Measurements from ENCODE around the gene C1QA. TPM values are rescaled to one million over a fixed set of nuclear protein-coding genes. Genes with fewer than 3 reads are reported as not detected.
"Not testable (repeated sequence)": the region's sequence is repeated elsewhere in the genome, so short reads cannot be mapped to it uniquely, and the experiment has no call there.

The C1QA gene
- total and polyA plus RNA-seq, 2 experiments from 2014 or later = 5.9 to 7.8 TPM

DNA sequence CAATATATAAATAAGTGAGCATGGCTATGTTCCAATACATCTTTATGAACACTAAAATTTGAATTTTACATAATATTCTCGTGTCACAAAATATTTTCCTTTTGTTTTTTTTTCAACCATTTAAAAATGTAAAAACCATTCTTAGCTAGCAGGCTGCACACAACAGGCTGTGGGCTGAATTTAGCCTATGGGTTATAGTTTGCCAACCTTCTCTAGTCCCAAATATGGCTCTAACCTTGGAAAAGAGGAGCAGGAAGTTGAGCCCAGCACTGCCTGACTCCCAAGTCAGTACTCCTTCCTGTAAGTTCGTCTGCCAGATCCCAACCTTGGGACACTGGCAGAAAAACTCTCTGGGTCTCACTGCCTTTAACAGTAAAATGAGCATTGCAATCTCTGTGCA lies 30.0 kb downstream of the C1QA start:
- DNase-seq (ENCODE audit: low spot score) = no peak
- Histone ChIP-seq H3K4me3 (no peak overlapping the region), H4K20me1 (ENCODE audit: insufficient read depth, poor library complexity, severe bottlenecking) (no peaks in the 10 kb centered on the region), H3K27me3 (peaks cover 3% of the 10 kb centered on the region), H3K27ac (no peak overlapping the region), H3K4me1 (ENCODE audit: insufficient read depth) (no peaks in the 10 kb centered on the region), H3K79me2 (no peaks in the 10 kb centered on the region), H3K36me3 (replicated peaks; ENCODE audit: insufficient read depth, low read depth) (no peaks in the 10 kb centered on the region), H2AFZ (no peak overlapping the region), H3K9me2 (replicated peaks; ENCODE audit: insufficient read depth) (no peaks in the 10 kb centered on the region), H3K4me2 (no peak overlapping the region), H3K9me3 (ENCODE audit: low read depth) (no peaks in the 10 kb centered on the region)
- TF ChIP-seq EZH2 (IDR thresholded peaks at IDR 0.05; ENCODE audit: borderline replicate concordance) (no peak), EZH2phosphoT487 (IDR thresholded peaks at IDR 0.05; ENCODE audit: low read depth, severe bottlenecking, unreplicated experiment) (no peak)
- TF ChIP-seq, protein P1, sequence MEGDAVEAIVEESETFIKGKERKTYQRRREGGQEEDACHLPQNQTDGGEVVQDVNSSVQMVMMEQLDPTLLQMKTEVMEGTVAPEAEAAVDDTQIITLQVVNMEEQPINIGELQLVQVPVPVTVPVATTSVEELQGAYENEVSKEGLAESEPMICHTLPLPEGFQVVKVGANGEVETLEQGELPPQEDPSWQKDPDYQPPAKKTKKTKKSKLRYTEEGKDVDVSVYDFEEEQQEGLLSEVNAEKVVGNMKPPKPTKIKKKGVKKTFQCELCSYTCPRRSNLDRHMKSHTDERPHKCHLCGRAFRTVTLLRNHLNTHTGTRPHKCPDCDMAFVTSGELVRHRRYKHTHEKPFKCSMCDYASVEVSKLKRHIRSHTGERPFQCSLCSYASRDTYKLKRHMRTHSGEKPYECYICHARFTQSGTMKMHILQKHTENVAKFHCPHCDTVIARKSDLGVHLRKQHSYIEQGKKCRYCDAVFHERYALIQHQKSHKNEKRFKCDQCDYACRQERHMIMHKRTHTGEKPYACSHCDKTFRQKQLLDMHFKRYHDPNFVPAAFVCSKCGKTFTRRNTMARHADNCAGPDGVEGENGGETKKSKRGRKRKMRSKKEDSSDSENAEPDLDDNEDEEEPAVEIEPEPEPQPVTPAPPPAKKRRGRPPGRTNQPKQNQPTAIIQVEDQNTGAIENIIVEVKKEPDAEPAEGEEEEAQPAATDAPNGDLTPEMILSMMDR (IDR thresholded peaks at IDR 0.05; ENCODE audit: poor library complexity) = no peak
- 72% methylated on average over 2 of the region's 2 CpGs for WGBS (ENCODE audit: low lambda C conversion rate, missing lambda C conversion rate)

- not testable (repeated sequence) for DNase-seq (ENCODE audit: low spot score); H3K79me2 ChIP-seq; H3K9me3 ChIP-seq (ENCODE audit: low read depth); H2AFZ ChIP-seq; H3K9me2 ChIP-seq (replicated peaks; ENCODE audit: insufficient read depth); H3K4me2 ChIP-seq; H3K27ac ChIP-seq; H3K36me3 ChIP-seq (replicated peaks; ENCODE audit: insufficient read depth, low read depth); H4K20me1 ChIP-seq (ENCODE audit: insufficient read depth, poor library complexity, severe bottlenecking); H3K4me1 ChIP-seq (ENCODE audit: insufficient read depth); H3K4me3 ChIP-seq
- H3K27me3 ChIP-seq = peaks cover 17% of the 10 kb centered on the region
- 88% methylated on average over 2 of the region's 2 CpGs for WGBS (ENCODE audit: low lambda C conversion rate, missing lambda C conversion rate)
These were observed 32.4 kb downstream of the C1QA start for GRCh38 chr1:22668840-22669239.

DNA sequence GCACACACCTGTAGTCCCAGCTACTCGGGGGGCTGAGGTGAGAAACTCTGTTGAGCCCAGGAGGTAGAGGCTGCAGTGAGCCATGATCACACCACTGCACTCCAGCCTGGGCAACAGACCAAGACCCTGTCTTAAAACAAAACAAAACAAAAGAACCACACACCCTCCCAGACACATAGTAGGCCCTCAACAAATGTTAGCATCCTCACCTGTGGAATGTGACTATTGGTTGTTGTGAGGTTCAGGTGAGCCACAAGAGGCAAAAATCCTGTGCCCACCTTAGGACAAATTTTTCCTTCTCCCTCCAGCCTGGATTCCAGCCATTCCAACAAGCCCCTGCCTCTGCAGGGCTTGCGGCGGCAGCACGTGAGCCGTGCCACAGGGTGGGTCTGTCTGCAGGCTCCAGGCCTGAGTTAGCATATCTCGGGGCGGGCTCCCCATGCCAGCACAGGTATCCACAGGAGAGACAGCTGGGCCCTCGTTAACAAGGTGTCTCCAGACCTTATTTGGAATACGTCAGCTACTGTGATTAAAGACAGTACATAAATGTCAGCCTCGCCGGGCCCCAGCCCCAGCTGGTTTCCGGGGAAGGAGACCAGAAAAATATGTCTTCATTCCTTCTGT lies 34.0 kb downstream of the C1QA start:
- 49% methylated on average over 12 of the region's 12 CpGs for WGBS (ENCODE audit: low lambda C conversion rate, missing lambda C conversion rate)
- no peak for DNase-seq (ENCODE audit: low spot score)
- H3K79me2 ChIP-seq = no peaks in the 10 kb centered on the region

DNA sequence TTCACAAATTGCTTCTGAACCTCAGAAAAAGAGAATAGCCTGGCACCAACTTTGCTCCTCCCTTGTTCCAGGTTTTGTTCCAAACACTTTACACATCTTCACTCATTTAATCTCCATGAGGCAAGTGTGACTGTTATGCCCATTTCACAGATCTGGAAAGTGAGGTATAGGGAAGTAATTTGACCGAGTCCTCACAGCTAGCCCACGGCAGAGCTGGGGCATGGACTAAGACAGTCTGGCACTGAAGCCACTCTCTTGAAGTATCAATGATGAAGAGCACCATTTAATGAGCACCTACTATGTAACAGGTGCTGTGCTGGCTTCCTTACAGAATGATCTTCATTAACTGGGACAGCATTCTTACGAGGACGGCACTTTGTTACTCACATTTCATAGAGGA lies 35.6 kb downstream of the C1QA start:
- Histone ChIP-seq H3K27ac (no peak overlapping the region), H3K9me3 (ENCODE audit: low read depth) (no peaks in the 10 kb centered on the region), H3K27me3 (peaks cover 17% of the 10 kb centered on the region), H3K4me1 (ENCODE audit: insufficient read depth) (no peaks in the 10 kb centered on the region), H3K36me3 (replicated peaks; ENCODE audit: insufficient read depth, low read depth) (no peaks in the 10 kb centered on the region), H3K4me3 (no peak overlapping the region), H4K20me1 (ENCODE audit: insufficient read depth, poor library complexity, severe bottlenecking) (no peaks in the 10 kb centered on the region), H2AFZ (no peak overlapping the region), H3K79me2 (no peaks in the 10 kb centered on the region), H3K4me2 (no peak overlapping the region), H3K9me2 (replicated peaks; ENCODE audit: insufficient read depth) (no peaks in the 10 kb centered on the region)
- WGBS (ENCODE audit: low lambda C conversion rate, missing lambda C conversion rate) = 87% methylated on average over 4 of the region's 4 CpGs
- DNase-seq (ENCODE audit: low spot score) = no peak
- TF ChIP-seq EZH2phosphoT487 (IDR thresholded peaks at IDR 0.05; ENCODE audit: low read depth, severe bottlenecking, unreplicated experiment) = no peak
- no peak for TF ChIP-seq EZH2 (IDR thresholded peaks at IDR 0.05; ENCODE audit: borderline replicate concordance)
- TF ChIP-seq, protein P1 (IDR thresholded peaks at IDR 0.05; ENCODE audit: poor library complexity) = no peak

More for the DNA sequence above, 34.0 kb downstream of the C1QA start:
- peaks cover 17% of the 10 kb centered on the region for H3K27me3 ChIP-seq
- no peak overlapping the region for H3K4me3 ChIP-seq
- H3K36me3 ChIP-seq (replicated peaks; ENCODE audit: insufficient read depth, low read depth) = no peaks in the 10 kb centered on the region
- TF ChIP-seq EZH2phosphoT487 (IDR thresholded peaks at IDR 0.05; ENCODE audit: low read depth, severe bottlenecking, unreplicated experiment) = no peak
- TF ChIP-seq, protein P1 (IDR thresholded peaks at IDR 0.05; ENCODE audit: poor library complexity) = no peak
- TF ChIP-seq EZH2 (IDR thresholded peaks at IDR 0.05; ENCODE audit: borderline replicate concordance) = no peak
- H3K9me2 ChIP-seq (replicated peaks; ENCODE audit: insufficient read depth) = no peaks in the 10 kb centered on the region
- no peaks in the 10 kb centered on the region for H3K4me1 ChIP-seq (ENCODE audit: insufficient read depth)
- no peak overlapping the region for H3K4me2 ChIP-seq
- no peak overlapping the region for H2AFZ ChIP-seq
- H4K20me1 ChIP-seq (ENCODE audit: insufficient read depth, poor library complexity, severe bottlenecking) = no peaks in the 10 kb centered on the region
- no peak overlapping the region for H3K27ac ChIP-seq
- H3K9me3 ChIP-seq (ENCODE audit: low read depth) = no peaks in the 10 kb centered on the region
